Measurements from ENCODE around the gene TP53TG5. TPM values are rescaled to one million over a fixed set of nuclear protein-coding genes. Genes with fewer than 3 reads are reported as not detected.

TP53TG5 gene
- total and polyA plus RNA-seq, 2 of the 8 experiments (the other 6 are each of a cell fraction or from before 2014, with no cell fraction given), result not detected

- no peak overlapping the region for H2BK5ac ChIP-seq (ENCODE audit: low read depth, low read length)
- no peaks in the 10 kb centered on the region for H3K23me2 ChIP-seq (ENCODE audit: low read depth, low read length)
- no peak overlapping the region for H2AK5ac ChIP-seq (ENCODE audit: low read depth, low read length)
- no peak overlapping the region for H4K8ac ChIP-seq (ENCODE audit: extremely low read depth, insufficient read depth, low read length)
- H3K56ac ChIP-seq (replicated peaks; ENCODE audit: insufficient read length, low read depth, low read length), result no peak overlapping the region
- no peak overlapping the region for H3K4ac ChIP-seq (replicated peaks; ENCODE audit: insufficient read length, low read depth, low read length)
- H3K9ac ChIP-seq (replicated peaks in 1 of 4; ENCODE audit: extremely low read depth in 1 of 4, low read depth in 3 of 4, low read length in 3 of 4), result no peak overlapping the region
- DNase-seq (ENCODE audit: low read depth in 1 of 2, low spot score in 2 of 2) (no peak), FAIRE-seq (no peak)
- no peak overlapping the region for H2BK120ac ChIP-seq (replicated peaks; ENCODE audit: low read depth, low read length)
- no peak overlapping the region for H3K27ac ChIP-seq (ENCODE audit: low read depth, low read length)
- H3K79me2 ChIP-seq (ENCODE audit: control insufficient read depth in 1 of 2, insufficient read depth in 2 of 2, low read length in 2 of 2), result no peaks in the 10 kb centered on the region
- no peak overlapping the region for H3K14ac ChIP-seq (ENCODE audit: insufficient read length)
- ChIA-PET CTCF (ENCODE audit: partially characterized antibody) (interaction anchor here (1.1 to 2.8 kb wide), 4 partner anchors 16 to 46 kb away, joined by 3 to 25 read pairs (median 4); no protein-coding TSS in a partner anchor), POLR2A (ENCODE audit: partially characterized antibody) (no interaction called here)
- H3K27me3 ChIP-seq (replicated peaks in 1 of 4; ENCODE audit: control insufficient read depth in 3 of 4, extremely low read depth in 1 of 4, insufficient read depth in 3 of 4, low read length in 3 of 4), result no peaks in the 10 kb centered on the region
- H4K91ac ChIP-seq (replicated peaks; ENCODE audit: insufficient read length, low read length), result no peak overlapping the region
- H3K23ac ChIP-seq (ENCODE audit: insufficient read length), result no peak overlapping the region
- WGBS, 2 experiments (ENCODE audit: extremely low coverage in 1 of 2, insufficient coverage in 1 of 2, insufficient read length in 1 of 2, insufficient replicate concordance in 2 of 2, low coverage in 1 of 2, low lambda C conversion rate in 2 of 2, missing lambda C conversion rate in 1 of 2), result 66% methylated on average over 2 of the region's 2 CpGs; no CpG with 5 or more reads in 1 of the 2 experiments
- H3K4me1 ChIP-seq (replicated peaks in 1 of 4; ENCODE audit: control insufficient read depth in 3 of 4, insufficient read depth in 4 of 4, low read length in 3 of 4), result no peaks in the 10 kb centered on the region
- no peak overlapping the region for H3K4me3 ChIP-seq (ENCODE audit: extremely low read depth in 1 of 4, insufficient read depth in 2 of 4, low read depth in 3 of 4, low read length in 4 of 4)
- no peak overlapping the region for H2BK20ac ChIP-seq (ENCODE audit: low read length)
- no peak for TF ChIP-seq SIX5 (IDR thresholded peaks at IDR 0.05; ENCODE audit: low read depth, low read length)
- TF ChIP-seq, protein P1, sequence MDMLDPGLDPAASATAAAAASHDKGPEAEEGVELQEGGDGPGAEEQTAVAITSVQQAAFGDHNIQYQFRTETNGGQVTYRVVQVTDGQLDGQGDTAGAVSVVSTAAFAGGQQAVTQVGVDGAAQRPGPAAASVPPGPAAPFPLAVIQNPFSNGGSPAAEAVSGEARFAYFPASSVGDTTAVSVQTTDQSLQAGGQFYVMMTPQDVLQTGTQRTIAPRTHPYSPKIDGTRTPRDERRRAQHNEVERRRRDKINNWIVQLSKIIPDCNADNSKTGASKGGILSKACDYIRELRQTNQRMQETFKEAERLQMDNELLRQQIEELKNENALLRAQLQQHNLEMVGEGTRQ (IDR thresholded peaks at IDR 0.05; ENCODE audit: low read length), result no peak
- TF ChIP-seq SRF (IDR thresholded peaks at IDR 0.05; ENCODE audit: low read depth, low read length), result no peak
- no peak for TF ChIP-seq CTCF (IDR thresholded peaks at IDR 0.05; ENCODE audit: control extremely low read depth in 1 of 3, insufficient read depth in 1 of 3, low read depth in 1 of 3, low read length in 3 of 3)
- no peak for TF ChIP-seq HDAC2 (IDR thresholded peaks at IDR 0.05; ENCODE audit: borderline replicate concordance in 1 of 2, low read depth in 2 of 2, low read length in 2 of 2)
- no peak for TF ChIP-seq RFX5 (IDR thresholded peaks at IDR 0.05; ENCODE audit: borderline replicate concordance, low read depth, low read length)
- no peak overlapping the region for H2BK12ac ChIP-seq (ENCODE audit: low read depth, low read length)
- H3K4me2 ChIP-seq (ENCODE audit: insufficient read depth in 1 of 2, low read depth in 2 of 2, low read length in 2 of 2), result no peak overlapping the region
- H3K18ac ChIP-seq (ENCODE audit: extremely low read depth, low read length), result no peak overlapping the region
- H4K5ac ChIP-seq (ENCODE audit: insufficient read length, low read depth, low read length), result no peak overlapping the region
- no peak overlapping the region for H2AFZ ChIP-seq (ENCODE audit: low read length)
- H4K20me1 ChIP-seq (replicated peaks in 1 of 2; ENCODE audit: control insufficient read depth in 1 of 2, insufficient read depth in 2 of 2, low read length in 2 of 2), result no peaks in the 10 kb centered on the region
- no peaks in the 10 kb centered on the region for H3K36me3 ChIP-seq (ENCODE audit: control insufficient read depth in 2 of 4, insufficient read depth in 4 of 4, low read length in 3 of 4)
- no peak overlapping the region for H2BK15ac ChIP-seq (ENCODE audit: low read length)
- no peaks in the 10 kb centered on the region for H3K9me3 ChIP-seq (ENCODE audit: insufficient read depth in 2 of 2, low read depth in 1 of 2, low read length in 1 of 2)
- H3K79me1 ChIP-seq (ENCODE audit: low read depth, low read length), result no peaks in the 10 kb centered on the region
These were observed 13.4 kb upstream of the TP53TG5 start for GRCh38 chr20:45391559-45391958.

Measured in H1 (cell line).